Measurements from ENCODE around the gene PHF1.

The PHF1 gene

DNA sequence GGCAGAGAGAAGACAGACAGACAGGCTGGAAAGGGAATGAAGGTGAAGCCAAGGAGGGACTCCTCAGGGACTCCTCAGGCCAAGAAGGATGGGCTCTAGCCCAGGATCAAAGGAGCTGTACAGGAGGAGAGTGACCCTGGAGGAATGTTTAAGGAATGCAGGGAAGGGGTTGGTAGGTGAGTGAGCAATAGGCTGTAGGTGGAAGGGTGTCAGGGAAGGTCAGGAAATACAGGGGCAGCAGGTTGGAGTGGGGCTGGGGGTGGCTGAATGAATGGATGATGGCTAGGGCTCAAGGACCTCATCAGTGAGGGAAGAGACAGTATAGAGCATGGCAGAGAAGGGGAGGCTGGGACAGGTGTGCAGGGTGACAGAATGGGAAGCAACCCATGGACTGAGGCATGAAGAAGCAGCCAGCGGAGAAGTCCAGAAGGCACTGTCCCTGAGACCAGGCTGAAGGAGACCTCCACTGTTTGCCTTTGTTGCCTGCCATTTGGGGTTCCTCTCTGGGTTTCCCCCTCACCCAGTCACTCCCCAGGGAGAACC lies 22.3 kb downstream of the PHF1 start:
- DNase-seq (ENCODE audit: low spot score), result no peak

DNA sequence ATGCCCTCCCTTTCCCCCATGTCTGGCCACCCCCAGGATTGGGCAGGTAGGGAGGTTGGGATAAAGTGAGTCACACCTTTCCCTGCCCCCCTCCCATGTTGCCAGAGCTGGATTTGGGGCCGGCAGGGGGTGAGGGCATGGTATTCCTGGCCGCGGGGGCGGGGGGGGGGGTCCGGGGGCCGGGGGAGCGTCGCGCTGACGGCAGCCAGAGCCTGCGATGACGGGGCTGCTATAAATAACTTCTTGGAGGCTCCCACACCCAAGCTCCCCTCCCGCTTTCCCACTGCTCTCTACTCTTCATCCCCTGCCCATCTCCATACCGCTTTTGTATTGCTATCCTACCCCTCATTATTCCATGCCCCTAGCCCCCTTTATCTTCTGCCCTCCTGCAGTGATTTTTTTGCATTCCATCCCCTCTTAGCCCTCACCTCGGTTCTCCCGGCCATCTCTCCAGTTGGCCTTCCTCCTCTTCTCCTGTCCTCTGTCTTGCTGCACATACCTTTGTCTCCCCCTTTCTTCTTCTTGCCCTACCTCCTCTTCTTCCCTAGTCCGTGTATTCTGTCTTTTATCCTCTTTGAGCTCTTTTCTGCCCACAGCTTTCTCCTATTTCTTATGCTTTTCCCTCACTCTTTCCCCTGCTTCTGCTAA lies 22.9 kb downstream of the PHF1 start:
- no peak for DNase-seq (ENCODE audit: low spot score)

GRCh38 chr6:33434961-33435360 lies 24.1 kb downstream of the PHF1 start:
- DNase-seq (ENCODE audit: low spot score), result no peak

- no peak for DNase-seq (ENCODE audit: low spot score)
Observed at GRCh38 chr6:33437666-33438065, 26.9 kb downstream of the PHF1 start.

DNA sequence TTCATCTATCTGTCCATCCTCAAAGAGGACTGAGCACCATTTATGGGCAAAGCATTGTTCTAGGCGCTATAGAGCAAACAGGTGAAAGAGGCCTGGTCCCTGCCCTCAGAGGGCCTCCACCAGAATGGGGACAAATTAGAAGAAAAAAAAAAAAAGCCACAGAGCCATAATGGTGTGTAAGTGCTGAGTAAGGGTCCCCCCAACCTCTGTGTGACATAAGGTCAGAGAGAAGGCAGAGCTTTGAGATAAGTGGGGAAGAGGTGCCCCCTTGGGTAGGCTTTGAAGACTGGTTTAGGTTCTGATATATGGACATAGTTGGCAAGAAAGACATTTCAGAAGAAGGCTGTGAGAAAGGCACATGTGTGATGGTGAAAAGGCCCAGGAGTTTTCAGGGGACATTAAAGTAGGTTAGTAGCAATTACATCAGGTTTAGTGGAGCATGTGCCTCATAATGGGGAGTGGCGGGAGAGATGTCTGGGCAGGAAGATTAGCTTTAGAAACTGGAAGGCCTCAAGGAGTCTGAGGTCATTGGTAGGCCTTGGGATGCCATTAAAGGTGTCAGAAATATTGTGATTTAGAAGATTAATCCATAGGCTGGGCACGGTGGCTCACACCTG lies 28.3 kb downstream of the PHF1 start:
- DNase-seq (ENCODE audit: low spot score), result no peak

DNA sequence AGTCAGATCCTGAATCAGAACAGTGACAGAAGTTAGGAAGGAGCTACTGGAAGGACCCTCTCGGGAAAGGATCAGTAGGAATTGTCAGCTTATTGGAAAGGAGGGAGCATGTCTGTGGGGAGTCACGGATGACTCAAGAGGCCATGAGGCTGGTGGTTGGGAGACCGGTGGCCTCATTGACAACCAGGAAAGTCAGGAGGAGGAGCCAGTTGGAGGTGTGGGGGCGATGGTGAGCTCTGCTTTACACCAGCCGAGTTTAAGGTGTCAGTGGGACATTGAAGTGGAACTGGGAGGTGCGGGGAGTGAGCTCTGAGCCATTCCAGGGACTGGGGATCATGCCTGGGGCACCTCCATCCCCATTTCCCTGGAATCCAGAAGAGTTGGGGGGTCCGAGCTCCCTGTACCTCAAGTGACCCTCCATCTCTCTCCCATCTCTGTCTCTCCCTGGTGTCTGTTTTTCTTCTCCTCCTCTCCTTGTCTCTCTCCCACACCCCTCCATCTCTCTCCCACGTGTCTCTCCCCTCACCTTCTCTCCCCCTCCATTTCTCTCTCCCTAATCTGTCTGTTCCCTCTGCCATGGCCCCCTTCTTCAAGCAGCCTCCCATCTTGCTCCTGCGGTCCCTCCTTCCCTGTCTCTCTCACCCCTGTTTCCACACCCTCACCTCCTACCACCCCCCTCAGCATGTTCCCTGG lies 29.3 kb downstream of the PHF1 start:
- DNase-seq (ENCODE audit: low spot score), result no peak

GRCh38 chr6:33440649-33441309 lies 30.0 kb downstream of the PHF1 start:
- no peak for DNase-seq (ENCODE audit: low spot score)

GRCh38 chr6:33441457-33441856 lies 30.6 kb downstream of the PHF1 start:
- DNase-seq (ENCODE audit: low spot score), result no peak

DNA sequence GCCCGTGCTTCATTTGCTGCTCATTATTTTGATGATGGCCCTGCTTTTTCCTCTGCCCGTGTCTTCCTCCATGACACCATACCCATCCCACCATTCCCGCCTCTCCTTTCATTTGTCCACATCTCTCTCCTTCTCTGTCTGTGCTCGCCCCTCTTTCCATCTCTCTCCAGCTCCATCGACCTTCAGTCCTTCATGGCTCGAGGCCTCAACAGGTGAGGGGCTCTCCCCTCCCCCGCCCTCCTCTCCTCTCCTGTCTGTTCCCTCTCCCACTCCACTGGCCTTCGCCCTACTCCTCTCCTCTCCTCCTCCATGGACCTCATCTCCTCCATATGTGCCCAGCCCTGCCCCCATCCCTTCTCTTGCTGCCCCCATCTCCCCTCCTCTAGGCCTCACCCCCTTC lies 31.5 kb downstream of the PHF1 start:
- DNase-seq (ENCODE audit: low spot score), result no peak

- DNase-seq (ENCODE audit: low spot score), result no peak
Observed at GRCh38 chr6:33443025-33443424, 32.2 kb downstream of the PHF1 start.

GRCh38 chr6:33443619-33444504 lies 33.0 kb downstream of the PHF1 start:
- no peak for DNase-seq (ENCODE audit: low spot score)

DNA sequence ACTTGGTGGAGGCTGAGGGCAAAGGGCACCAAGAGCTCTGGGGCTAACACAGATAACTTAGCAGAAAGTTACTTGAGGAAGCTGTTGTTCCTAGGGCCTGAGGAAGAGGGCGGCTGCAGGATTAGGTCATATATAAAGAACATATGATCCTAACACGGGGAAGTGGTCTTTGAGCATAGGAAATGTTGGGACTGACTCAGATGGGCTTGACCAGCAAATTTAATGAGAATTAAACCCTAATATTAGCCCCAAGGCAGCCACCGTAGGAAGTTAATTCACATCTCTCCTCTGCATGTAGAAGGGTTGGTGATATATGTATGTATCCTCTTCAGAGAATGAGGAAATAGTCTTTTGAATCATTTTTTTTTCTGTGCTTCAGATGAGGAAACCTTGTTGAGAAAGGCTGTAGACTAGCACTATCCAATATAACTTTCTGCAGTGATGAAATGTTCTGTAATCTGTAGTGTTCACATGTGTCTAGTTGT lies 34.3 kb downstream of the PHF1 start:
- no peak for DNase-seq (ENCODE audit: low spot score)

- no peak for DNase-seq (ENCODE audit: low spot score)
Observed at GRCh38 chr6:33446356-33446755, 35.5 kb downstream of the PHF1 start.

DNA sequence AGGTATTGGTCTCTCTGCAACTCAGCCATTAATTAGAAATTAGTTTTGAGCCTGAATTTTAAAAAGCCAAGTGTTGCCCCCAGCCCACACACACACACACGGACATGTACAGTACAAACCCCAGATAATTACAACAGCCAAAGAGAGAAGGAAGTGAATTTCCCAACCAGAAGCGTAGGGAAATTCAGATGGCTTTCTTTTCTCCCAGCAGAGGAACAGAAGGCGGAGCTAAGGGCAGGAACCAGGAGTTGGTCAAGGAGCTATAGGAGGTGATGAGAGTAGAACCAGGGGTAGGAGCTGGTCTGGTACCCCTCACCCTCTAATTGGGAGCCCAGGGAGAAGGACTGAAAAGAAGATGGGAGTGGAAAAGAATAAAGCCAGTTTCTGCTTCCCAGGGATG lies 39.6 kb downstream of the PHF1 start:
- no peak for DNase-seq (ENCODE audit: low spot score)

GRCh38 chr6:33451606-33452005 lies 40.8 kb downstream of the PHF1 start:
- DNase-seq (ENCODE audit: low spot score), result no peak

DNA sequence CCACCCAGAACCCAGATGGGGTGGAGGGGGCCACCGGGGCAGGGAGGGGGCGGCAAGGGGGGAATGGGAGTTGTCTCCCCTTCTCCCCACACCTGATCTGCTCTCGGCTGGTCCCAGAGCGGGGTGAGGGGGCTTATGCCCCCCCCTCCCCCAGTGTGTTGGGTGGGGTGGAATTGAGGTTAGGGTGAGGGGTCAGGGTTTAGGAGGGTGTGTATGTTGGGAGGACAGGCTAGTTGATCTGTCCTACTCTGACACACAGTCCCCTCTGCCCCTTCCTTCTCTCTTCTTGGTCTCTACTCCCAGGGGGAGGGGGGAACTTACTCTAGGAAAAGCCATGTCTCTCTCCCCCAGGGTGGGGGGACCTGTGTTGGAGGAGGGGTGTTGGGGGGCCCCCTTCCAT lies 41.7 kb downstream of the PHF1 start:
- DNase-seq (ENCODE audit: low spot score), result no peak

DNA sequence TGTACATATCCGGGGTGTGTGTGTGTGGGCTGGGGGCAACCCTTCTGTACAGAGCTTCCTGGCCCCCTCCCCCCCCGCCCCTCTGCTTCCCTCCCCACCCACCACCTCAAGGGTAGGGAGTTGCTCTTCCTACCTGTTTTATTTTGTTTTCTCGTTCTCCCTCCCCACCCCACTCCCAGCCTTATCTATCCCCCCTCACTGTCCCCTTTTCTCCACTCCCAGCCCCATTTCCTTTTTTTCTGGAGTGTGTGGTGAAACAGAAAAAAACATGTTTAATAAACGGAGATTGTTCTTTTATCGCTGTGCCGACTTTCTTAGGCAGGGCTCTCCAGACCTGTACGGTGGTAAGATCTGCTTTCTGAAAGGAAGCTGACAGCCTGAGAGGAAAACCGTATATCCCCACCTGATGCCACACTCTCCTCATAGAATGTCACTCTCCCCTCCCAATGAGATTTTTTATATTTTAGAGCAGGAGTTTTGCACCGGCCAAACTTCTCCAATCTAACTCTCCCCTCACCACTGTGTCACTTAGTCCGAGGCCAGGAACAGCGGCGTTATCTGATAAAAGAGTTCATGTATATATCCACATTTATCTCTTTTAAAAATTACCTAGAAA lies 42.7 kb downstream of the PHF1 start:
- DNase-seq (ENCODE audit: low spot score), result no peak

- DNase-seq (ENCODE audit: low spot score), result peak; percentile 99
Observed at GRCh38 chr6:33454009-33454946, 43.5 kb downstream of the PHF1 start, which contains the start of gene ZBTB9. Gene ZBTB9, plus strand, starts transcription at chr6:33454576. Its CDS starts 525 bp downstream, at chr6:33455101.

DNA sequence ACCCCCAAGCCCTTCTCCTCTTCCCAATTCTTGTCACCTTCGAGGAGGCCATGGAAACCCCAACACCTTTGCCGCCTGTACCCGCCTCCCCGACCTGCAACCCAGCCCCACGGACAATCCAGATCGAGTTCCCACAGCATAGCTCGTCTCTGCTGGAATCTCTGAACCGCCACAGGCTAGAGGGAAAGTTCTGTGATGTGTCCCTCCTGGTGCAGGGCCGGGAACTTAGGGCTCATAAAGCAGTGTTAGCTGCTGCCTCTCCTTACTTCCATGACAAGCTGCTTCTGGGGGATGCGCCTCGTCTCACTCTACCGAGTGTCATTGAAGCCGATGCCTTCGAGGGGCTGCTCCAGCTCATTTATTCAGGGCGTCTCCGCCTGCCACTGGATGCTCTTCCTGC lies 44.2 kb downstream of the PHF1 start:
- no peak for DNase-seq (ENCODE audit: low spot score)

- DNase-seq (ENCODE audit: low spot score), result no peak
Observed at GRCh38 chr6:33456156-33456555, 45.3 kb downstream of the PHF1 start.

Measured in iPS-NIHi11 (cell line).